GM19351 (cell line): ENCODE results near the gene KRTAP12-3.
"Not testable (repeated sequence)": the region's sequence is repeated elsewhere in the genome, so short reads cannot be mapped to it uniquely, and the experiment has no call there.

Experiments
- ATAC-seq: cut with Tn5 transposase; IDR thresholded peaks from one replicate; pipeline ENCODE4 v1.9.1; 2021; ENCODE audit warnings: mild to moderate bottlenecking, moderate library complexity; ENCODE audit not compliant: unreplicated experiment

Gene KRTAP12-3, protein sequence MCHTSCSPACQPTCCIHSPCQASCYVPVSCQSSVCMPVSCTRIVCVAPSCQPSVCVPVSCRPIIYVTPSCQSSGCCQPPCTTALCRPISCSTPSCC

DNA sequence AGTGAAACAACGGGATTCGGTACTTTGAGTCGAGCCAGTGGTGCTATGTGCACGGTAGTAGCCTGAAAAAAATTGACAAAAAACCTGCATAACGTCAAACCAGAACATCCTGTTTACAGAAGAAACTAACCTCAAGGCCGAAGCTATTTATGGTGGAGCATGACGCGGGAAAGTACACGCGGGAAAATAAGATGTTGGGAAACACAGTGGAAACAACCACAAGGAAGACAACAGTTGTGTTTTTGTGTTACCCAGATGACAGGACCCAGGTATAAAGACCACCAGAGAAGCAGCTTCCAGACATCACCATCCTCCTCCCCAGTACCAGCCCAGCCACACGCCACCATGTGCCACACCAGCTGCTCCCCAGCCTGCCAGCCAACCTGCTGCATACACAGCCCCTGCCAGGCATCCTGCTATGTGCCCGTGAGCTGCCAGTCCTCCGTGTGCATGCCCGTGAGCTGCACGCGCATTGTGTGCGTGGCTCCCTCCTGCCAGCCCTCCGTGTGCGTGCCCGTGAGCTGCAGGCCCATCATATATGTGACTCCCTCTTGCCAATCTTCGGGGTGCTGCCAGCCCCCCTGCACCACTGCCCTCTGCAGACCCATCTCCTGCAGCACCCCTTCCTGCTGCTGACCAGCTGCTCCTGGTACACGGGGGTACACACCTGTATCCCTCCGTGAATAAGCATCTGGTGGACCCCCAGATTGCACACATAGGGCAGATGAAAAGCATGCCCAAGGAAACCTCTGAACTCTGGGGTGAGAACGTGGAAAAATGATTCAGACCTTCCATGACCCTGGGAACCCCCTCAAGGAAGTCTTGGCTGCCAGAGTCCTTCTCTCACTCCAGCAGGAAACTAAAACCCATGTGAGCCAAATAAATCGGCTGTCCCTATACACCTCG, at the start of gene KRTAP12-3:
KRTAP12-3 (plus strand) TSS at position 298 of the 906 bp plus-strand sequence; CDS start at position 346, 48 bp downstream.
- ATAC-seq = no peak

DNA sequence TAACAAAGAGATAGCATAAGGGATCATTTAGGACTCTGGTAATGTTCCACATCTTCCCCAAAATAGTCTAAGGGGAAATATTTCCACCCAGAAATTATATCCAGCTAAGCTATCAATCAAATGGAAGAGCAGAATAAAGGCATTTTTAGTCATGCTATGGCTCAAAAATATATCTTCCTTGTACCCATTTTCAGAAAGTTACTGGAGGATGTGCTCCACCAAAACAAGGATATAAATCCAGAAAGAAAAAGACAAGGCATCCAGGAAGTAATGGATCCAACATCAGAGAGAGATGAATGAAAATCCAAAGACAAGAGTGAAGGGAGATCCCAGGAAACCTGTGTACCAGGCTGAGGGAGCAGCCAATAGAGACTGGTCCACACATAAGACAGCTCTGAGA, 48.5 kb upstream of the KRTAP12-3 start:
- no peak for ATAC-seq

DNA sequence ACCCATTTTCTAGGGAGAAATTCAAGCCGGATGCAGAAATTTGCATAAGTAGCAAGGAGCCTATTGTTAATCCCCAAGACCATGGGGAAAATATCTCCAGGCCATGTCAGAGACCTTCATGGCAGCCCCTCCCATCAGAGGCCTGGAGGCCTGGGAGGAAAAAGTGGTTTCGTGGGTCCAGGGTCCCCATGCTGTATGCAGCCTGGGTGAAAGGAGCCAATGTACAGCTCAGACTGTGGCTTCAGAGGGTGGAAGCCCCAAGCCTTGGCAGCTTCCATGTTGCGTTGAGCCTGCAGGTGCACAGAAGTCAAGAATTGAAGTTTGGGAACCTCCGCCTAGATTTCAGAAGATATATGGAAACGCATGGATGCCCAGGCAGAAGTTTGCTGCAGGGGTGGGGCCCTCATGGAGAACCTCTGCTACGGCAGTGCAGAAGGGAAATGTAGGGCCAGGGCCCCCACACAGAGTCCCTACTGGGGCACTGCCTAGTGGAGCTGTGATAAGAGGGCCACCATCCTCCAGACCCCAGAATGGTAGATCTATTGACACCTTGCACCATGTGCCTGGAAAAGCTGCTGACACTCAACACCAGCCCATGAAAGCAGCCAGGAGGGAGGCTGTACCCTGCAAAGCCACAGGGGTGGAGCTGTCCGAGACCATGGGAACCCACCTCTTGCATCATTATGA, 47.4 kb upstream of the KRTAP12-3 start:
- ATAC-seq = not testable (repeated sequence)

- no peak for ATAC-seq
These were observed 46.2 kb upstream of the KRTAP12-3 start for GRCh38 chr21:44611551-44611950.

GRCh38 chr21:44612029-44612486, 45.7 kb upstream of the KRTAP12-3 start, which contains the start of gene KRTAP10-8:
KRTAP10-8 (plus strand) TSS chr21:44612079; CDS start chr21:44612101, 22 bp downstream.
- ATAC-seq = no peak

- ATAC-seq = no peak
These were observed 45.0 kb upstream of the KRTAP12-3 start for GRCh38 chr21:44612669-44613229.

DNA sequence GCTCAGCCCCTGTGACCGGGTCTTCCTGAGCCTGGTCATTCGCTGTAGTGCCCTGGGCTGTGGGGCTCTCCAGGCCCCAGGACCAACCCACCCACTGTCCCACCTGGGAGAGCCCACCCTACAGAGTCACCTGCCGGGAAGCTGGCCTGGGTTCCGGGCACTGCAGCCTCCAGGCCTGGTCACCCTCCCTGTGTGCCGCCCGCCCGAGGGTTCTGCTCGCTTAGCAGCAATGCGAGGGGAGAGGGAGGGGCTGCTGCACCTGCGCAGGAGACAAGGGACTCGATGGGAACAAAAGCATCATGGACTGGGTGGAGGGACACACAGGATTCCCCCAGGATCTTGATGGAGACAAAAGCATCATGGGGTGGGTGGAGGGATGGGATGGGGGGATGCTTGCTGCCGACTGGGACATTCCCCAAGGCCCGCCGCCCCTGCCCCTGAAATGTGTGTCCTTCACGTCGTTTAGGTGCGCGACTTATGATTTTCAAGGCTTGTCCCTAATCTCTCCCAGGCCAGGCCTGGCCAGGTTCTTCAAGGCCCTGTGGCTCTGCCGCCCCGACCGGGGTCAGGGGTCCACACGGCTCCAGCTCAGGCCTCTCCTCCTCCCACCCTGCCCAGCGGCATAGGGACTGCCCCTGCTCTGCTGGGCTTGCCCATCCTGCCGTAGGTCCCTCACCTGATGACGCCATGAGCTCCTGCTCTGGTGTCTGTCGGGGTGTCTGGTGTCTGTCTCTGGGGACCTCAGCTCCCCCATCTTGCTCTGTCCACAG, 44.2 kb upstream of the KRTAP12-3 start:
- no peak for ATAC-seq

- ATAC-seq = no peak
These were observed 43.5 kb upstream of the KRTAP12-3 start for GRCh38 chr21:44614161-44614631.

DNA sequence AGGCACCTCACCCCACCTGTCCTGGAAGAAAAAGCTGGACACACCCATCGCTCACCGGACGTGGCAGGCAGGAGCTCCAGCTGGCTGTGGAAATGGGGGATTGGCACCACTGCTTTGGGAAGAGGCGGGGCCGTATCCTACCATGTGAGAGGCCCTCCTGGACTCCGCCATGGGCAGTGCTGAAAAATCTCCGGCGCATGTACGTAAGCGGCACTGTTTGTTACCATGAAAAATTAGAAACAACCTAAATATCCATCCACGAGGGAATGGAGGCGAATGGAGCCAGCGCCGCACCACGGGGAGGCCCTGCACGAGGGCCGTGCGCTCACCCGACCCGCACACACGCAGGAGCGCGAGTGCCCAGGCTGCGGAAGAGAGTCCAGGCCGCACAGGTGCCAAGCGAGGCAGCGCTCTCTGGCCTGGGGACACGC, 42.8 kb upstream of the KRTAP12-3 start:
- ATAC-seq = no peak

DNA sequence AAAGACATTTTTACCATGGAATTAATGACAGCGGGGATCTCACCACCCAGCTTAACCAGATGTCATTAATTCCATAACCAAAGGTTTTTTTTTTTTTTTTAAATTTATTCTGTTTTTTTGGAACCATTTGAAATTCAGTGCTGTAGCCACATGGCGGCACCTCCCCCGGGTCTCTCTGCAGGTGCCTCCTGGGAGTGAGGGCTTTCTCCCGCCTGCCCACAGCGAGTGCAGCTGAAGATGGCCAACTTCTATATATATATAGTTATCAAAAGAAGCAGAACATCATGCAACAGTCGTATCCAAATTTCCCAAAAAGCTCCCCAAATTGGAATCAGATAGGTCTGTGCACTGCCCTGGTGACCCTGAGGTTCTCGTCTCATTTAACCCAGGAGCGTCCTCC, 42.3 kb upstream of the KRTAP12-3 start:
- ATAC-seq = no peak

DNA sequence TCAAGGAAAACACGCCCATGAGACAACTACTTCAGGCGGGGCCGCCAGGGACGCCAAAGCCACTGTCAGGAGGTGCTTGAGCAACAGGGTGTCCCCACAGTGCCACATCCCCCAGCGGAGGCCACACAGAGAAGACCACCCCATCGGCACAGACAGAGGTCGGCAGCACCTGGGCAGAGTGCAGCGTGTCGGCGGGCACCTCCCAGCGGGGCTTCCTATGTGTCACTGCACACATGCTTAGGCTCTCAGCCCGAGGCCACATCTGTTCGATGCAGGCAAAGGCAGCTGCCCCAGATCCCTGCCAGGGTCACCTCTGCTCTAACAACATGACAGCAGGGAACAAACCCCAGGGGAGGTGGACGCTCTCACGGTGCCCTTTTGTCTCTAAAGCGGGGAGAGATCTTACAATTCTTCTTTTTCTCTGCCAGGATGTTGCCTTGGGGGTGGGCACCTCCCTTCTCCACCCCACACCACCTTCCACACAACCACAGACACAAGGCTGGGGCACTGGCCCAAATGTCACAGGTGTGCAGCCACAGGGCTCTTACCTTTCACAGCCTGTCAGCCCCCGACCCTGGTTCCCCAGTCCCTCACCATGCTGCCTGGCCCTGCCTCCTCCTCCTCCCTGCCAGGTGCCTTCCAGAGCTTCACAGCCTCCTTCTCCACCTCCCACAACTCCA, 41.7 kb upstream of the KRTAP12-3 start:
- ATAC-seq = no peak

DNA sequence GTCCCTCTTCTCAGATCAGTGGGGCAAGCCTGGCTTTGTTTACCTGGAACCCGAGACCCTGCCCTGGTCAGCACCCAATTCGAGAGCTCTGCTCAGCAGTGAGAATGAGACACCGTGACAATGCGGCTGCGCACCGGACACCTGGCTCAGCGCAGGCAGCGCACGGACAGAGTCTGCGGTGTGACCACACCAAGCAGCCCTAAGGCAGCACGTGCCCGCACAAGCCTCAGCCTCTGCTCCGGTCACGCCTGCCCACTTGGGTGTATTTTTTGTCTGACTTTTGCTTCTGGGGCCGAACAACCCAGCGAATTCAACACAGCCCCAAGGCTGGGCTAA, 41.2 kb upstream of the KRTAP12-3 start:
- no peak for ATAC-seq

DNA sequence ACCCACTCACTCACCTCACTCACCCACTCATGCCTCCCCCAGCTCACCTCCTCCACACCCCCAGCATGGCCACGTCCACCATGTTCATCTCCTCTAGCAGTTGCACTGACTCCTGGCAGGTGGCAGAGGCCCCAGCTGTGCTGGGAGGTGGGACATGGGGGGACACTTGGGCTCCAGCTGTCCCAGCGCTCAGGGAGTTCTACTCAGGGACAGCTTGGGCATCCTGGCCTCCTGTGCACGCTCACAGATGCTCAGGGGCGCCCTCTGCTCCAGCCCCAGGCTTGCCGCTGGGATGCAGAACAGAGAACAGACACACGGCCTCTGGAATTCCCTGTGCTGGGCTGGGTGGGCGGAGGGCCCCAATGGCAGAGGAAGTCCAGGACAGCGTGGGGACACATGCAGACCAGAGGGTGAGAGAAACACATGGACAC, 40.6 kb upstream of the KRTAP12-3 start:
- no peak for ATAC-seq

DNA sequence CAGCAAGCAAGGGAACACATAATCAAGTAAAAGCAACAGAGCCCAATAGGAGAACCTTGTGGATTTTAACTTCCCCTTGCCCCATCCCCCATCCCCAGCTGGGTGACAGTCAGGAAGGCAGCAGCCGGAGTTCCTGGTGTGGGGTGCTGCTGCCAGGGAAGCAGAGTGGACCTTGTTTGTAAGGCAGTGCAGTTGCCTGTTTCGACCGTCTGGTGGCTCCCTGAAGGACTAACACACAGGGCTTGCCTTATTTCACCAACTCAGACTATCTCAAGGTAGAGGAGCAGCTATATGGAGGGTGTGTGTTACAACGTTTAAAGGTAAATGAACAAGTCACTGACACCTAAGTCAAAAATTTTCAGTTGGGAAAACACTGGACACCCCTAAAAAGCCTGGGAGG, 39.2 kb upstream of the KRTAP12-3 start:
- no peak for ATAC-seq

GRCh38 chr21:44618909-44619308, 38.8 kb upstream of the KRTAP12-3 start:
- no peak for ATAC-seq

GRCh38 chr21:44619886-44620285, 37.8 kb upstream of the KRTAP12-3 start:
- no peak for ATAC-seq

DNA sequence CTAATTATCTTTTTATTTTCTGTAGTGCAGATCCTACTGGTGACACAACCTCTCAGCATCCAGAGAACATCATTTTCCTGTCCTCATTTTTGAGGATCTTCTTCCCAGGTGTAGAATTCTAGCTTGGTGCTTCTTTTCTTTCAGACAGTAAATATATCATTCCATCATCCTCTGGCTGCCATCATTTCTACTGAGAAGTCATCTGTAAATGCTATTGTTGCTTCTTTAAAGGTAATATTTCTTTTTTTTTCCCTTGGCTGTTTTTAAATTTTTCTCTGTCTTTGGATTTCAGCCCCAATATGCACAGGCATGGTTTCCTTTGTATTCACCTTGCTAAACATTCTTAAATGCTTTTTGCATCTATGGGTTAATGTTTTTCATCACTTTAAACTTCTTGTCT, 34.2 kb upstream of the KRTAP12-3 start:
- ATAC-seq = no peak

- no peak for ATAC-seq
These were observed 32.0 kb upstream of the KRTAP12-3 start for GRCh38 chr21:44625756-44626155.

DNA sequence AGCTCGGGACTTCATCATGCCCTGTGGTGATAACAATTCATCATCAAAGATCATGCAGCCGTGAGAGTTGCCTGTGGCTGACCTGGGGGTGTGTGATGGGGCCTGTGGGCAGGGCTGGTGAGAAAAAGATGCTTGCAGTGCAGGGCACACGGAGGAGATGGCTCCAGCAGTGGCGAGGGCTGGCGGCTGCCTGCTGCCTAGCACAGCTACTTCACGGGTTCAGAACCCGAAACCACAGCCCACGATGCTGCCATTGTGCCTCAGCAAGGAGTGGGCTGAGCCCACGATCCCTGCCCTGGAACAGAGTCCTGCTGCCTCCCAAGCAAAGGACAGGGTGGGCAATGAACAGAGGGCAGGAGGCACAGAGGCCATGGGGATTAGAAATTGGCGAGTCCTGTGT, 31.5 kb upstream of the KRTAP12-3 start:
- no peak for ATAC-seq

DNA sequence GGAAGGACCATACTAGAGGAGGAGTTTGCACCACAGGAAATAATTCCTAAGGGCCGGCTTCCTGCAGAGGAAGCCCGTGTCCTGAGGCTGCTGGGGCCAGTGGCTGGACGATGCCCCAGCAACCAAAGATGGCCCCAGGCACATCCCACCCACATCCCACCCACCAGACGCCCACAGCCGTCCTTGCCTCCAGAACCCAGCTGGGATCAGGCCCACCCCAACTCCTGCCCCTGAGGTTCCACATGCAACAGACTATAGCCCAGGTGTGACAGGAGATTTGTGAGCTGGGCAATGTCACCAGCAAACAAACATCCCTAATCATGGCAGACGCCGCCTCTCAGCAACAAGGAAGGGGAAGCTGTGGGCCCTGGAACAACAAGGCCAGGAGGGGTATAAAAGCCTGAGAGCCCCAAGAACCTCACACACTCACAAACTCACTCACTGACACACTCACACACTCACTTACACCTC, 31.0 kb upstream of the KRTAP12-3 start, which contains the start of gene KRTAP10-9:
KRTAP10-9 (plus strand) TSS at position 421 of the 471 bp plus-strand sequence. CDS start 79 bp downstream, outside the sequence.
- ATAC-seq = no peak
